Stomach (tissue), 9 donors: ENCODE measurements around the gene CHCHD6. TPM values are rescaled to one million over a fixed set of nuclear protein-coding genes. Genes with fewer than 3 reads are reported as not detected.

ENCODE experiments used
- DNase-seq, 2 donors: peaks; one replicate each; pipeline versions ENCODE4 v3.0.0 to v3.0.0-alpha.2; 2013 to 2019
- H3K27ac ChIP-seq, 5 donors: fragments of 200-600 bp in 4 of 5; sonication (generic) in 4 of 5; one replicate each; pipeline ENCODE4 v1.5.1; 2013 to 2019; ENCODE audit warnings: mild to moderate bottlenecking in 1 of 5, moderate library complexity in 1 of 5
- H3K27me3 ChIP-seq, 3 donors: fragments of 200-600 bp; sonication (generic); one replicate each; pipeline ENCODE4 v1.5.1; 2017 to 2019; ENCODE audit warnings: mixed run types in 1 of 3
- H3K36me3 ChIP-seq, 4 donors: fragments of 200-600 bp; sonication (generic); 1 replicate in 3 of 4; 2 replicates in 1 of 4; pipeline ENCODE4 v1.5.1; 2016 to 2019
- H3K4me1 ChIP-seq, 4 donors: fragments of 200-600 bp; sonication (generic); one replicate each; pipeline ENCODE4 v1.5.1; 2016 to 2019
- H3K4me3 ChIP-seq, 4 donors: fragments of 200-600 bp; sonication (generic) in 3 of 4; one replicate each; pipeline ENCODE4 v1.5.1; 2016 to 2019; ENCODE audit warnings: mild to moderate bottlenecking in 1 of 4
- H3K9me3 ChIP-seq, 4 donors: fragments of 200-600 bp; sonication (generic); one replicate each; pipeline ENCODE4 v1.5.1; 2016 to 2019
- EP300 ChIP-seq: sonication (generic); formaldehyde crosslinking; IDR thresholded peaks from one replicate; pipeline ENCODE4 v1.6.1; 2017; ENCODE audit warnings: antibody characterized with exemption
- POLR2A ChIP-seq, 4 donors: fragments of 450-650 bp; IDR thresholded peaks; one replicate each; pipeline ENCODE4 v1.6.1; 2016; ENCODE audit warnings: antibody characterized with exemption in 4 of 4, control low read depth in 2 of 4, mild to moderate bottlenecking in 1 of 4, moderate library complexity in 1 of 4
- POLR2AphosphoS5 ChIP-seq, 3 donors: sonication (generic); formaldehyde crosslinking; IDR thresholded peaks; one replicate each; pipeline ENCODE4 v1.6.1; 2016; ENCODE audit warnings: antibody characterized with exemption in 3 of 3
- WGBS, 5 donors: extraction: QIAGEN DNeasy Blood & Tissue Kit in 3 of 5; methylation state at CpG; one replicate each; pipeline versions ENCODE4 v1.1.5 to v1.1.7; 2013 to 2018; 5-methylcytosine and 5-hydroxymethylcytosine counted together
- intact Hi-C: fragments of 100-400 bp; cut with DNase I; formaldehyde crosslinking; loops from one replicate; pipeline ENCODE4 v1.15.1; 2023; ENCODE audit warnings: low total_unique reads
- polyA plus RNA-seq, 3 donors: library from polyadenylated mRNA; stranded (reverse); fragments of 200-250 nt; gene quantifications; one replicate each; pipeline ENCODE4 v1.2.3, GENCODE V29; 2013
- total RNA-seq, 5 donors: library from RNA; depleted of rRNA; stranded (reverse); fragments of >200 nt; gene quantifications; one replicate each; pipeline versions ENCODE4 v1.1.0 to v1.2.3, GENCODE V29; 2014 to 2016
- TF ChIP-seq, protein P1 (sequence below), 7 experiments: fragments of 450-650 bp in 4 of 7; fragments of 200-600 bp in 3 of 7; sonication (generic) in 3 of 7; IDR thresholded peaks; one replicate each; pipeline ENCODE4 v1.5.1; 2016 to 2019; ENCODE audit warnings: antibody characterized with exemption in 7 of 7, control low read depth in 2 of 7, mild to moderate bottlenecking in 1 of 7
- donor health status: healthy with polysubstance abuse.
- donor health status: Bipolar disorder and iron deficiency.
- donor health status: healthy.

CHCHD6 gene
- total and polyA plus RNA-seq, 8 donors, result 4.0 to 40.8 (median 11.9) TPM; not detected in 1

DNA sequence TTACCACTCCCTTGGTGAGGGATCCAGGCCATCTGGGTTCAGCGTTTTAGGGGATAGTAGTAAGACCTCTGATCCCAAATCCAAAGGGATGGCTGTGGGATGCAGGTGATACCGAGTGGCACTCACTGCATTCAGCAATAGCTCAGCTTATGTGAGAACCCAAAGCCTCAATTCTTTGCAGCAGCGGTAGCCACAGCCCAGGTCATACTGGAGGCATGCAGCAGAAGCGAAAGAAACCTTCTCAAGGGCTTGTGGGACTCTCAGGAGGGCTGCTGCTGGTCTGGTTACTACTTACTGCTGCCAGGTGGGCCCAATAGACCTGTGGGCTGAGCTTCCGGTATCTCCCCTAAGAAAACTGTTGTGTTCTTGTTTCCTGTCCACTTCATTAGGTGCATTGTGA, 38.0 kb downstream of the CHCHD6 start:
- WGBS, 5 donors, result 91 to 100% (median 96%) methylated on average over 5 of the region's 5 CpGs
- intact Hi-C loops, result no loop called here
- Histone ChIP-seq H3K27ac (no peak overlapping the region), H3K9me3 (peaks cover 0 to 15% (median 6%) of the 10 kb centered on the region in 4 donors), H3K27me3 (no peaks in the 10 kb centered on the region), H3K36me3 (peaks cover 0 to 40% (median 6%) of the 10 kb centered on the region in 4 donors), H3K4me3 (no peak overlapping the region), H3K4me1 (peaks cover 0 to 18% (median 12%) of the 10 kb centered on the region in 4 donors)
- TF ChIP-seq POLR2AphosphoS5 (IDR thresholded peaks at IDR 0.05), result no peak
- no peak for TF ChIP-seq EP300
- no peak for TF ChIP-seq POLR2A (IDR thresholded peaks at IDR 0.05)
- TF ChIP-seq, protein P1, sequence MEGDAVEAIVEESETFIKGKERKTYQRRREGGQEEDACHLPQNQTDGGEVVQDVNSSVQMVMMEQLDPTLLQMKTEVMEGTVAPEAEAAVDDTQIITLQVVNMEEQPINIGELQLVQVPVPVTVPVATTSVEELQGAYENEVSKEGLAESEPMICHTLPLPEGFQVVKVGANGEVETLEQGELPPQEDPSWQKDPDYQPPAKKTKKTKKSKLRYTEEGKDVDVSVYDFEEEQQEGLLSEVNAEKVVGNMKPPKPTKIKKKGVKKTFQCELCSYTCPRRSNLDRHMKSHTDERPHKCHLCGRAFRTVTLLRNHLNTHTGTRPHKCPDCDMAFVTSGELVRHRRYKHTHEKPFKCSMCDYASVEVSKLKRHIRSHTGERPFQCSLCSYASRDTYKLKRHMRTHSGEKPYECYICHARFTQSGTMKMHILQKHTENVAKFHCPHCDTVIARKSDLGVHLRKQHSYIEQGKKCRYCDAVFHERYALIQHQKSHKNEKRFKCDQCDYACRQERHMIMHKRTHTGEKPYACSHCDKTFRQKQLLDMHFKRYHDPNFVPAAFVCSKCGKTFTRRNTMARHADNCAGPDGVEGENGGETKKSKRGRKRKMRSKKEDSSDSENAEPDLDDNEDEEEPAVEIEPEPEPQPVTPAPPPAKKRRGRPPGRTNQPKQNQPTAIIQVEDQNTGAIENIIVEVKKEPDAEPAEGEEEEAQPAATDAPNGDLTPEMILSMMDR (IDR thresholded peaks at IDR 0.05), result no peak
- DNase-seq, result no peak

DNA sequence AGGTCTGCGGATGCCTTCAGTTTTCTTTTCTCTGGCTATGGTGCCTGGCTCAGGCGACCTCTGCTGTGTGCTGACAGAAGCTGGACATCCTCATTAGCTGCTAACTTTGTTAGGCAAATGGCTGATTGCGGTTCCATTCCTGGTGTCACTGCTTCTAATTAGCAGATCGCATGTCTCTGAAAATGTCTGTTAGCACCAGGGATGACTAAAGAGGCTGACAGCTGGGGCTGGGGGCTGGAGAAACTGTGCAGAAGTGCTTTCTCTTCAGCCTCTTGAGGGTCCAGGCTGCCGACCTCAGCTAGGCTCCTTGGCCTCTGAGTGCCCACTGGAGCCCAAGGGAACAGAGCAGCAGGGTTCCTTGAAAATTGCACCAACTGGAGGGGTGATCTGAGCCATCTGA, 39.3 kb downstream of the CHCHD6 start:
- TF ChIP-seq POLR2A (IDR thresholded peaks at IDR 0.05) (no peak), POLR2AphosphoS5 (IDR thresholded peaks at IDR 0.05) (no peak)
- TF ChIP-seq, protein P1 (IDR thresholded peaks at IDR 0.05), result no peak
- Histone ChIP-seq H3K27ac (no peak overlapping the region), H3K4me1 (peaks cover 0 to 19% (median 12%) of the 10 kb centered on the region in 4 donors), H3K4me3 (no peak overlapping the region), H3K9me3 (peaks cover 0 to 15% (median 6%) of the 10 kb centered on the region in 4 donors), H3K36me3 (peaks cover 0 to 36% (median 6%) of the 10 kb centered on the region in 4 donors), H3K27me3 (no peaks in the 10 kb centered on the region)
- no peak for DNase-seq
- 88 to 97% (median 93%) methylated on average over 5 of the region's 5 CpGs for WGBS, 5 donors
- intact Hi-C loops, result no loop called here

DNA sequence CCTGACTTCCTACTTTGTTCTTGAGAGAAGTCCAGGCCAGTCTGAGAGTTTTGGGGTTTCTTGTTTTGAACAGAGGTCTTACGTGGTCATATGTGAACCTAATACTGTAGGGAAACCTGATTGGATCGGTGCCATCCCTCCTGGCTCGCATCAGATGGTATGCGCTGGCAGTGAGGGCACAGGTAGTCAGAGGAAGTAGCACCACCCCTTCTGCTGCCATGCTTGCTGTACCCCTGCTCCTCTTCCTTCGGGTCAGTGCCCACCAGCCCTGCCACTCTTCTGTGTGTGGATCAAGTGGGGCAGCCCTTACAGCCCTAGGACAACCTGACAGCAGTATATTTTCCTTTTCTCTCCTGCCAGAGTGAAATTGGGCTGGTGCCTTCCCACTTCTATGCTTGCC, 39.7 kb downstream of the CHCHD6 start:
- Histone ChIP-seq H3K9me3 (peaks cover 0 to 14% (median 6%) of the 10 kb centered on the region in 4 donors), H3K27ac (no peak overlapping the region), H3K36me3 (peaks cover 0 to 34% (median 6%) of the 10 kb centered on the region in 4 donors), H3K4me3 (no peak overlapping the region), H3K4me1 (peaks cover 0 to 19% (median 12%) of the 10 kb centered on the region in 4 donors), H3K27me3 (no peaks in the 10 kb centered on the region)
- 93 to 98% (median 94%) methylated on average over 5 of the region's 5 CpGs for WGBS, 5 donors
- TF ChIP-seq, protein P1 (IDR thresholded peaks at IDR 0.05), result no peak
- TF ChIP-seq POLR2A (IDR thresholded peaks at IDR 0.05) (no peak), POLR2AphosphoS5 (IDR thresholded peaks at IDR 0.05) (no peak), EP300 (no peak)
- no peak for DNase-seq
- intact Hi-C loops, result no loop called here

DNA sequence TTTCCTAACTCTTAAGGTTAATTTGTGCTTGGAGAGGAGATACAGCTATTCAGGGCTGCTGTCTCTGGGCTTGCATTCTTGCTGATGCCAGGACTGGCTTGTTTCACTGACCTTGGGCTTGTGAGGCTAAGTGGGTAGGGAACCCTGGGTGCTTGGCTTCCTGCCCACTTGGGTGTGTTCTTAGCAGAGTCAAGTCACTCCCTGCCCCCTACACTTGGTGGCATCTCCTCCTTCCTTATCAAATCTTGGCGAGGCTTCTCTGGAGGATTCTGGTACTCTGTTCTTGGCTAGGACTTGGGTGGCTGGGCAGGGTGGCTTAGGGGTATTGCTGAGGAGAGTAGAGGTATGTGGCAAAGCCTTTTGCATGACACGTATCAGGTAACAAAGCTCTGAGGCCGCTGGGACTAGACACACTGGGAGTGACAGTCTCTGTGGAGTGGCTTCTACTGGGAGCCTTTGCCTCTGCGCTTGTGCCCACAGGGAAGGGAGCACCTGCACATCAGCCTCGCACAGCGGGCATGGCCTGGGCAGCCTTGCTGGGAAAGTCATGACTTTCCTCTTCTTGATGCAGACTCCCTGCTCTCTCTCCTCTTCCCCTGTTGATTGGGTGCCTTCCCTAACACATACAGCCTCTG, 41.8 kb downstream of the CHCHD6 start:
- no peak for TF ChIP-seq POLR2A (IDR thresholded peaks at IDR 0.05)
- TF ChIP-seq POLR2AphosphoS5 (IDR thresholded peaks at IDR 0.05), result no peak
- TF ChIP-seq, protein P1 (IDR thresholded peaks at IDR 0.05), result no peak
- TF ChIP-seq EP300, result no peak
- peak; percentile 69 to 70 for DNase-seq
- WGBS, 5 donors, result 72 to 95% (median 82%) methylated on average over 5 to 6 of the region's 6 CpGs
- Histone ChIP-seq H3K27ac (no peak overlapping the region), H3K9me3 (no peaks in the 10 kb centered on the region), H3K4me1 (peaks cover 0 to 19% (median 12%) of the 10 kb centered on the region in 4 donors), H3K27me3 (no peaks in the 10 kb centered on the region), H3K4me3 (no peak overlapping the region), H3K36me3 (peaks cover 0 to 14% (median 2%) of the 10 kb centered on the region in 4 donors)
- intact Hi-C loops, result loop anchor here (5.0 kb wide), 1 partner anchor 711 kb away; no protein-coding TSS in a partner anchor
